GM12878 (cell line): ENCODE data around the gene SLIT1. TPM values are rescaled to one million over a fixed set of nuclear protein-coding genes. Genes with fewer than 3 reads are reported as not detected.

ENCODE experiments used
- ATAC-seq: fragments of 200-7000 bp; cut with Tn5 transposase; 3 replicates; pipeline ENCODE4 v1.9.1; 2020; ENCODE audit warnings: mild to moderate bottlenecking, moderate library complexity
- BruUV-seq: library from RNA; stranded (reverse); fragments of 400-500 nt; replicated peaks from 2 replicates; lab custom pipeline; 2021; lab: Mats Ljungman, UMichigan
- CTCF ChIA-PET: fragments of 300-600 bp; sonication (Branson Sonifier 250); formaldehyde crosslinking; extraction: SDS; loops from one replicate; lab custom pipeline; 2021; ENCODE audit warnings: inconsistent platforms; lab: Yijun Ruan, JAX
- POLR2A ChIA-PET: fragments of 350-600 bp; formaldehyde crosslinking; extraction: SDS; loops from one replicate; lab custom pipeline; 2021; ENCODE audit warnings: inconsistent platforms; lab: Charles Lee
- RAD21 ChIA-PET: fragments of 300-600 bp; sonication (Branson Sonifier 250); formaldehyde crosslinking; loops from one replicate; lab custom pipeline; 2023; ENCODE audit warnings: antibody characterized with exemption; ENCODE audit not compliant: unreplicated experiment; lab: Charles Lee
- SMC1A ChIA-PET: fragments of 300-600 bp; sonication (Branson Sonifier 250); formaldehyde crosslinking; loops from one replicate; lab custom pipeline; 2023; ENCODE audit not compliant: unreplicated experiment, uncharacterized antibody; lab: Charles Lee
- DNase-seq: peaks from one replicate; pipeline ENCODE4 v3.0.0-alpha.2; 2011; ENCODE audit warnings: low read depth, low spot score
- FAIRE-seq: peaks from 3 replicates; lab custom pipeline; 2011; peaks lifted over from hg19 to GRCh38; lab: Jason Lieb, UNC
- H2AFZ ChIP-seq: 2 replicates; pipeline ENCODE4 v1.6.0; 2011; ENCODE audit warnings: low read depth, low read length, control low read depth; ENCODE audit not compliant: control insufficient read depth
- H3K27ac ChIP-seq: 2 replicates; pipeline ENCODE4 v1.5.1; 2011; ENCODE audit warnings: control low read depth; ENCODE audit not compliant: control insufficient read depth, insufficient read depth
- H3K27me3 ChIP-seq, 2 experiments: replicated peaks in 1 of 2; 2 replicates each; pipeline versions ENCODE4 v1.6.0 to v1.6.1; 2011; ENCODE audit warnings: low read length in 1 of 2; ENCODE audit not compliant: control insufficient read depth in 2 of 2, insufficient read depth in 2 of 2
- H3K36me3 ChIP-seq, 2 experiments: 2 replicates each; pipeline ENCODE4 v1.5.1; 2011; ENCODE audit warnings: low read length in 1 of 2; ENCODE audit not compliant: control insufficient read depth in 2 of 2, insufficient read depth in 2 of 2
- H3K4me1 ChIP-seq: 2 replicates; pipeline ENCODE4 v1.6.1; 2011; ENCODE audit warnings: mild to moderate bottlenecking, low read length, moderate library complexity, mixed read lengths; ENCODE audit not compliant: control insufficient read depth, insufficient read depth
- H3K4me2 ChIP-seq: 2 replicates; pipeline ENCODE4 v1.6.0; 2011; ENCODE audit warnings: control low read depth; ENCODE audit not compliant: control insufficient read depth, insufficient read depth
- H3K4me3 ChIP-seq: fragments of 200-600 bp; sonication (generic); 2 replicates; pipeline ENCODE4 v1.5.1; 2016
- H3K79me2 ChIP-seq: 2 replicates; pipeline ENCODE4 v1.6.0; 2011; ENCODE audit warnings: low read length; ENCODE audit not compliant: control insufficient read depth, insufficient read depth
- H3K9ac ChIP-seq: 2 replicates; pipeline ENCODE4 v1.8.0; 2011; ENCODE audit warnings: low read length, control low read depth, mixed read lengths; ENCODE audit not compliant: control insufficient read depth, insufficient read depth
- H3K9me3 ChIP-seq: replicated peaks from 3 replicates; pipeline ENCODE4 v1.5.1; 2011; ENCODE audit warnings: mild to moderate bottlenecking, low read length; ENCODE audit not compliant: control insufficient read depth, insufficient read depth
- H4K20me1 ChIP-seq: 2 replicates; pipeline ENCODE4 v1.6.0; 2011; ENCODE audit not compliant: control insufficient read depth, insufficient read depth
- ATF2 ChIP-seq: IDR thresholded peaks from 2 replicates; pipeline ENCODE4 v1.6.1; 2012; ENCODE audit warnings: low read length, inconsistent platforms
- IKZF2 ChIP-seq, 2 experiments: fragments of 450-650 bp; IDR thresholded peaks; 2 replicates each; pipeline ENCODE4 v1.6.1; 2017; ENCODE audit warnings: mild to moderate bottlenecking in 2 of 2, moderate library complexity in 2 of 2
- MYB ChIP-seq: fragments of 150-350 bp; IDR thresholded peaks from 2 replicates; pipeline ENCODE4 v1.6.1; 2014; ENCODE audit warnings: mild to moderate bottlenecking, low read depth, low read length, borderline replicate concordance
- NFIC ChIP-seq: IDR thresholded peaks from 2 replicates; pipeline ENCODE4 v1.6.1; 2012; ENCODE audit warnings: low read depth, mild to moderate bottlenecking, inconsistent platforms, low read length, moderate library complexity
- POU2F2 ChIP-seq: IDR thresholded peaks from 3 replicates; pipeline ENCODE4 v1.6.1; 2011; ENCODE audit warnings: low read depth, mild to moderate bottlenecking, low read length, borderline replicate concordance
- RAD21 ChIP-seq: IDR thresholded peaks from 2 replicates; pipeline ENCODE4 v1.6.1; 2011; ENCODE audit warnings: mild to moderate bottlenecking, low read depth, low read length, moderate library complexity; ENCODE audit not compliant: insufficient read depth
- RBBP5 ChIP-seq: fragments of 200-600 bp; sonication (generic); conservative IDR thresholded peaks from 2 replicates; pipeline ENCODE4 v1.6.1; 2016
- SUZ12 ChIP-seq: fragments of 200-600 bp; sonication (generic); IDR thresholded peaks from one replicate; pipeline ENCODE4 v1.6.1; 2018; ENCODE audit warnings: antibody characterized with exemption, mild to moderate bottlenecking; ENCODE audit not compliant: unreplicated experiment
- TARDBP ChIP-seq: IDR thresholded peaks from 2 replicates; pipeline ENCODE4 v1.6.1; 2016; ENCODE audit warnings: borderline replicate concordance
- USF2 ChIP-seq: IDR thresholded peaks from 2 replicates; pipeline ENCODE4 v1.6.1; 2011; ENCODE audit warnings: low read depth, low read length, improper control_type of control experiment, borderline replicate concordance
- YY1 ChIP-seq: IDR thresholded peaks from 2 replicates; pipeline ENCODE4 v1.6.1; 2011; ENCODE audit warnings: low read depth, mild to moderate bottlenecking, low read length
- WGBS: methylation state at CpG from one replicate; pipeline ENCODE4 v1.1.6; 2016; ENCODE audit warnings: low lambda C conversion rate; ENCODE audit not compliant: insufficient replicate concordance, insufficient coverage; ENCODE audit errors: missing lambda C conversion rate; 5-methylcytosine and 5-hydroxymethylcytosine counted together
- in situ Hi-C: fragments of 300-500 bp; cut with MboI; formaldehyde crosslinking; loops from 9 replicates; pipeline ENCODE4 v1.14.3; 2018; ENCODE audit warnings: mixed read lengths
- intact Hi-C: fragments of 100-400 bp; cut with micrococcal nuclease; formaldehyde crosslinking; loops from one replicate; pipeline ENCODE4 v1.14.2; 2022; ENCODE audit not compliant: unreplicated experiment
- polyA plus RNA-seq, 11 experiments: library from polyadenylated mRNA; depleted of rRNA in 4 of 11; unstranded in 6 of 11; stranded (reverse) in 5 of 11; fragments of >200 nt; fragmentation: Nextera tagmentation in 4 of 11; fragmentation: Illumina TruSeq in 1 of 11; extraction: Ambion mirVana in 4 of 11; extraction: Trizol in 1 of 11; gene quantifications; 1 replicate in 1 of 11; 2 replicates in 10 of 11; pipeline versions ENCODE4 v1.2.1 to v1.2.3, GENCODE V29; 2011 to 2016; ENCODE audit warnings: inconsistent platforms in 2 of 11, missing spikeins in 2 of 11, low read depth in 1 of 11
- total RNA-seq, 4 experiments: library from RNA; depleted of rRNA in 3 of 4; stranded (reverse); fragments of >200 nt in 3 of 4; fragmentation: Illumina TruSeq in 1 of 4; extraction: Trizol in 1 of 4; gene quantifications; 2 replicates each; pipeline versions ENCODE4 v1.2.1 to v1.2.3, GENCODE V29; 2013 to 2021
- TF ChIP-seq, protein P1 (sequence below): fragments of 450-650 bp; IDR thresholded peaks from 2 replicates; pipeline ENCODE4 v1.6.1; 2017; ENCODE audit warnings: mild to moderate bottlenecking, low read depth, inconsistent platforms; ENCODE audit not compliant: poor library complexity, severe bottlenecking
- TF ChIP-seq, protein P2 (sequence below): fragments of 450-650 bp; formaldehyde crosslinking; IDR thresholded peaks from 2 replicates; pipeline ENCODE4 v1.4.0; 2022; ENCODE audit warnings: mild to moderate bottlenecking, moderate library complexity
- TF ChIP-seq, protein P3 (sequence below): IDR thresholded peaks from 2 replicates; pipeline ENCODE4 v1.6.1; 2011; ENCODE audit warnings: mild to moderate bottlenecking, low read depth, low read length, moderate library complexity; ENCODE audit not compliant: insufficient replicate concordance

SLIT1 gene
- total and polyA plus RNA-seq, 10 of the 15 experiments (the other 5 are each of a cell fraction or from before 2014, with no cell fraction given) = 0.04 to 0.19 (median 0.06) TPM; not detected in 4

DNA sequence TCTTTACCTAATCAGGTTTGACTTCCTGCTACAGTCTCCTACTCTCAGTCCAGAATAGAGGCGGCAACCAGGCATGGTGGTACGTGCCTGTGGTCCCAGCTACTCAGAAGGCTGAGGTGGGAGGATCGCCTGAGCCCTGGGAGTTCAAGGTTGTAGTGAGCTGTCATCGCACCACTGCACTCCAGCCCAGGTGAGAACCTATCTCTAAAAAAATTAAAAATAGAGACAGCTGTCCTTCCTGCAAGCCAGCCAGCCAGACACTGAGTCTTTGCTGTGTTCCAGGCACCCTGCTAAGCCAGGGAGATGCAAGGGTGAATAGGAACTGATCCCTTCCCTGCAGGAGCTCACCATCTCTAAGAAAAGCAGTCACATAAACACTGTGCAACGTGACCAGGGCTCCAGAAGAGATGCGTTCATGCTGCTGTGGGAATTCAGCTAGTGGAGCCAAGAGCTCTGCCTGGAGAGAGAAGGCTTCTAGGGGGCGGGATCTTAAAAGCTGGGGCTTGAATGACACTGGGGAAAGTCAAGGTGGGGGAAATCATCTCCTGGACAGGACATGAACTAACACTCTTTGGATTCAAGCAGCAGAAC, 22.1 kb upstream of the SLIT1 start:
- H3K9me3 ChIP-seq = no peaks in the 10 kb centered on the region
- H3K4me3 ChIP-seq = no peak overlapping the region
- in situ Hi-C loops = loop anchor here (5.0 kb wide), 1 partner anchor 136 kb away; no protein-coding TSS in a partner anchor
- H4K20me1 ChIP-seq = no peaks in the 10 kb centered on the region
- no peaks in the 10 kb centered on the region for H3K27me3 ChIP-seq
- FAIRE-seq (no peak), DNase-seq (no peak), ATAC-seq (no peak; the same call in 2 of the 3 replicates)
- H3K79me2 ChIP-seq = no peaks in the 10 kb centered on the region
- no peak overlapping the region for H2AFZ ChIP-seq
- ChIA-PET SMC1A (interaction anchor here (0.7 to 7.3 kb wide), 8 partner anchors 9 to 170 kb away, joined by 3 to 112 read pairs (median 4); no protein-coding TSS in a partner anchor), RAD21 (interaction anchor here (0.6 to 9.2 kb wide), 4 partner anchors 10 to 380 kb away, joined by 3 to 128 read pairs (median 5); no protein-coding TSS in a partner anchor), CTCF (interaction anchor here (0.9 to 22.9 kb wide), 12 partner anchors 11 to 175 kb away, joined by 3 to 651 read pairs (median 18); no protein-coding TSS in a partner anchor), POLR2A (interaction anchor here (0.6 kb wide), 1 partner anchor 185 kb away, joined by 4 read pairs; no protein-coding TSS in a partner anchor)
- no peak overlapping the region for H3K27ac ChIP-seq
- H3K36me3 ChIP-seq = no peaks in the 10 kb centered on the region
- no peak overlapping the region for H3K4me2 ChIP-seq
- H3K9ac ChIP-seq = no peak overlapping the region; the same call in 1 of the 2 replicates
- no TSS peak for BruUV-seq
- intact Hi-C loops = no loop called here
- peaks cover 3% of the 10 kb centered on the region for H3K4me1 ChIP-seq
- WGBS = 19% methylated on average over 7 of the region's 7 CpGs
- no peak for TF ChIP-seq ATF2
- no peak for TF ChIP-seq SUZ12
- TF ChIP-seq, protein P1, sequence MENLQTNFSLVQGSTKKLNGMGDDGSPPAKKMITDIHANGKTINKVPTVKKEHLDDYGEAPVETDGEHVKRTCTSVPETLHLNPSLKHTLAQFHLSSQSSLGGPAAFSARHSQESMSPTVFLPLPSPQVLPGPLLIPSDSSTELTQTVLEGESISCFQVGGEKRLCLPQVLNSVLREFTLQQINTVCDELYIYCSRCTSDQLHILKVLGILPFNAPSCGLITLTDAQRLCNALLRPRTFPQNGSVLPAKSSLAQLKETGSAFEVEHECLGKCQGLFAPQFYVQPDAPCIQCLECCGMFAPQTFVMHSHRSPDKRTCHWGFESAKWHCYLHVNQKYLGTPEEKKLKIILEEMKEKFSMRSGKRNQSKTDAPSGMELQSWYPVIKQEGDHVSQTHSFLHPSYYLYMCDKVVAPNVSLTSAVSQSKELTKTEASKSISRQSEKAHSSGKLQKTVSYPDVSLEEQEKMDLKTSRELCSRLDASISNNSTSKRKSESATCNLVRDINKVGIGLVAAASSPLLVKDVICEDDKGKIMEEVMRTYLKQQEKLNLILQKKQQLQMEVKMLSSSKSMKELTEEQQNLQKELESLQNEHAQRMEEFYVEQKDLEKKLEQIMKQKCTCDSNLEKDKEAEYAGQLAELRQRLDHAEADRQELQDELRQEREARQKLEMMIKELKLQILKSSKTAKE = no peak
- TF ChIP-seq, protein P2, sequence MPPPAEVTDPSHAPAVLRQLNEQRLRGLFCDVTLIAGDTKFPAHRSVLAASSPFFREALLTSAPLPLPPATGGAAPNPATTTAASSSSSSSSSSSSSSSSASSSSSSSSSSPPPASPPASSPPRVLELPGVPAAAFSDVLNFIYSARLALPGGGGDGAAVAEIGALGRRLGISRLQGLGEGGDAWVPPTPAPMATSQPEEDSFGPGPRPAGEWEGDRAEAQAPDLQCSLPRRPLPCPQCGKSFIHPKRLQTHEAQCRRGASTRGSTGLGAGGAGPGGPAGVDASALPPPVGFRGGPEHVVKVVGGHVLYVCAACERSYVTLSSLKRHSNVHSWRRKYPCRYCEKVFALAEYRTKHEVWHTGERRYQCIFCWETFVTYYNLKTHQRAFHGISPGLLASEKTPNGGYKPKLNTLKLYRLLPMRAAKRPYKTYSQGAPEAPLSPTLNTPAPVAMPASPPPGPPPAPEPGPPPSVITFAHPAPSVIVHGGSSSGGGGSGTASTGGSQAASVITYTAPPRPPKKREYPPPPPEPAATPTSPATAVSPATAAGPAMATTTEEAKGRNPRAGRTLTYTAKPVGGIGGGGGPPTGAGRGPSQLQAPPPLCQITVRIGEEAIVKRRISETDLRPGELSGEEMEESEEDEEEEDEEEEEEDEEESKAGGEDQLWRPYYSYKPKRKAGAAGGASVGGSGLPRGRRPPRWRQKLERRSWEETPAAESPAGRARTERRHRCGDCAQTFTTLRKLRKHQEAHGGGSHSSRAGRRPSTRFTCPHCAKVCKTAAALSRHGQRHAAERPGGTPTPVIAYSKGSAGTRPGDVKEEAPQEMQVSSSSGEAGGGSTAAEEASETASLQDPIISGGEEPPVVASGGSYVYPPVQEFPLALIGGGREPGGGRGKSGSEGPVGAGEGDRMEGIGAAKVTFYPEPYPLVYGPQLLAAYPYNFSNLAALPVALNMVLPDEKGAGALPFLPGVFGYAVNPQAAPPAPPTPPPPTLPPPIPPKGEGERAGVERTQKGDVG (CRISPR knock-in tag) = no peak
- TF ChIP-seq, protein P3, sequence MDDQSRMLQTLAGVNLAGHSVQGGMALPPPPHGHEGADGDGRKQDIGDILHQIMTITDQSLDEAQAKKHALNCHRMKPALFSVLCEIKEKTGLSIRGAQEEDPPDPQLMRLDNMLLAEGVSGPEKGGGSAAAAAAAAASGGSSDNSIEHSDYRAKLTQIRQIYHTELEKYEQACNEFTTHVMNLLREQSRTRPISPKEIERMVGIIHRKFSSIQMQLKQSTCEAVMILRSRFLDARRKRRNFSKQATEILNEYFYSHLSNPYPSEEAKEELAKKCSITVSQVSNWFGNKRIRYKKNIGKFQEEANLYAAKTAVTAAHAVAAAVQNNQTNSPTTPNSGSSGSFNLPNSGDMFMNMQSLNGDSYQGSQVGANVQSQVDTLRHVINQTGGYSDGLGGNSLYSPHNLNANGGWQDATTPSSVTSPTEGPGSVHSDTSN = no peak
- no peak for TF ChIP-seq RAD21
- TF ChIP-seq POU2F2 = no peak
- no peak for TF ChIP-seq MYB
- no peak for TF ChIP-seq IKZF2 (IDR thresholded peaks at IDR 0.05)
- no peak for TF ChIP-seq YY1
- TF ChIP-seq TARDBP = no peak
- TF ChIP-seq NFIC = no peak
- no peak for TF ChIP-seq USF2
- no peak for TF ChIP-seq RBBP5
